Measurements from ENCODE around the gene CAND1. TPM values are rescaled to one million over a fixed set of nuclear protein-coding genes. Genes with fewer than 3 reads are reported as not detected.

CAND1 gene
- total and polyA plus RNA-seq, 12 donors, result 13.3 to 165 (median 84.4) TPM

DNA sequence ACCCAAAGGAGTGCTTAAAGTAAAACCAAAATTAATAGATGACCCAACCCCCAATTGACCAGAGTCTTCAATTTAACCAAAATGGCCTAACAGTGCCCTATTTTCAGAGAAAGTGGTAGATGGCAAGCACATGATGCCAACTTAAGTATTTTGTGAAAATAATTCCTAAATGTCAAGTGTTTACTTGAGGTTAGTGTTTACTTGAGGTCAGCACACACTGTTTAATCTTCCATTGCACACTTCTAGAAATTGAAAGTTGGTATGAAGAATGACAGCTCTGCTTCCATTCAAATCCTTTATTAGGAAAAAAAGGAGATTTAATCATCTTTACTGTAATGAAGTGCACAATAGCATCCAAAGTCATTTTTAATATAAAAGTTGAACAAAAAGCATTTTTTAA lies 25.9 kb upstream of the CAND1 start:
- Histone ChIP-seq H3K27me3 (no peaks in the 10 kb centered on the region), H3K4me1 (replicated peaks in 1 of 2) (no peaks in the 10 kb centered on the region), H3K27ac (no peak overlapping the region), H3K9me3 (replicated peaks in 1 of 3) (no peaks in the 10 kb centered on the region), H3K4me3 (no peak overlapping the region), H3K36me3 (replicated peaks in 1 of 2) (no peaks in the 10 kb centered on the region)
- no peak for DNase-seq
- intact Hi-C loops (cut with DNase I), result no loop called here
- TF ChIP-seq POLR2A (IDR thresholded peaks at IDR 0.05), result no peak
- TF ChIP-seq, protein P1, sequence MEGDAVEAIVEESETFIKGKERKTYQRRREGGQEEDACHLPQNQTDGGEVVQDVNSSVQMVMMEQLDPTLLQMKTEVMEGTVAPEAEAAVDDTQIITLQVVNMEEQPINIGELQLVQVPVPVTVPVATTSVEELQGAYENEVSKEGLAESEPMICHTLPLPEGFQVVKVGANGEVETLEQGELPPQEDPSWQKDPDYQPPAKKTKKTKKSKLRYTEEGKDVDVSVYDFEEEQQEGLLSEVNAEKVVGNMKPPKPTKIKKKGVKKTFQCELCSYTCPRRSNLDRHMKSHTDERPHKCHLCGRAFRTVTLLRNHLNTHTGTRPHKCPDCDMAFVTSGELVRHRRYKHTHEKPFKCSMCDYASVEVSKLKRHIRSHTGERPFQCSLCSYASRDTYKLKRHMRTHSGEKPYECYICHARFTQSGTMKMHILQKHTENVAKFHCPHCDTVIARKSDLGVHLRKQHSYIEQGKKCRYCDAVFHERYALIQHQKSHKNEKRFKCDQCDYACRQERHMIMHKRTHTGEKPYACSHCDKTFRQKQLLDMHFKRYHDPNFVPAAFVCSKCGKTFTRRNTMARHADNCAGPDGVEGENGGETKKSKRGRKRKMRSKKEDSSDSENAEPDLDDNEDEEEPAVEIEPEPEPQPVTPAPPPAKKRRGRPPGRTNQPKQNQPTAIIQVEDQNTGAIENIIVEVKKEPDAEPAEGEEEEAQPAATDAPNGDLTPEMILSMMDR (IDR thresholded peaks at IDR 0.05), result no peak

DNA sequence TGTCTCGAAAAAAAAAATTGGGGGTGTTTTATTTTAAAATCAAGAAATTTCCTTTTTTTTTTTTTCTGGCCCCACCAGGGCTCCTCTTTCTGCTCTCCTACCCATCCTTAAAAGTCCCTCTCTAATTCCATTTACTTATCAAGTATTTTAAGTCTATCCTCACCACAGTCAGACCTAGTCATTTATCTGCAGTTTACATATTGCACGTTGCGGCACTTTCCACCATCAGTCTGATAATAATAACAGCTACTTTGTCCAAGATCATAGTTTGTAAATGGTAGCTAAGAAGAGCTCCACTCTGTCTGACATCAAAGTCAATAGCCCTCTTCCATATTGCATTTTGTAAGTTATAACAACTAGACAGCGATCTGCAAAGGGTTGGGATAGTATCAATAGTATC lies 23.6 kb upstream of the CAND1 start:
- Histone ChIP-seq H3K27me3 (no peaks in the 10 kb centered on the region), H3K36me3 (replicated peaks in 1 of 2) (no peaks in the 10 kb centered on the region), H3K4me3 (no peak overlapping the region), H3K4me1 (replicated peaks in 1 of 2) (no peaks in the 10 kb centered on the region), H3K27ac (no peak overlapping the region), H3K9me3 (replicated peaks in 1 of 3) (no peaks in the 10 kb centered on the region)
- intact Hi-C loops (cut with DNase I), result no loop called here
- 79 to 87% (median 84%) methylated on average over 4 of the region's 4 CpGs for WGBS, 4 donors
- TF ChIP-seq, protein P1 (IDR thresholded peaks at IDR 0.05), result no peak
- TF ChIP-seq POLR2A (IDR thresholded peaks at IDR 0.05), result no peak
- DNase-seq, result no peak

DNA sequence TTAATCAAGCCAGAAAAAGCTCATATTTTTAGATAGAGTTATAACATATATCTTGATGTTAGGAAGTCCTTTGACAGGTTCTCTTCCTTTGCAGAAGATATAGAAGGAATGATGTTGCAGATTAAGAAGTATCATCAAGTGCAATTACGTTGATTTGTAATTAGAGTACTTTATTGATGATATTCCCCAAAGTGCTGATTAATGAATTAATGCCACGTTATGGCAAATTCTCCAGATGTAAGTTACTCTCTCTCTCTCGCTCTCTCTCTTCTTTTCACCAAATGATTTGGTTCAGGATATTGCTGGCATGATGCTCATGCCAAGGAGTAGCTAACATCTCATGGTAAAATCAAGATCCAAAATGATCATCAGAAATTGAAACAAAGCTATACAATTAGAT lies 18.1 kb upstream of the CAND1 start:
- DNase-seq, result no peak
- intact Hi-C loops (cut with DNase I), result no loop called here
- H3K4me1 ChIP-seq (replicated peaks in 1 of 2), result no peaks in the 10 kb centered on the region
- WGBS, 4 donors, result 69 to 86% (median 75%) methylated on average over 3 of the region's 3 CpGs
- no peak overlapping the region for H3K27ac ChIP-seq
- no peaks in the 10 kb centered on the region for H3K36me3 ChIP-seq (replicated peaks in 1 of 2)
- no peaks in the 10 kb centered on the region for H3K27me3 ChIP-seq
- no peak for TF ChIP-seq POLR2A (IDR thresholded peaks at IDR 0.05)
- TF ChIP-seq, protein P1 (IDR thresholded peaks at IDR 0.05), result no peak
- H3K9me3 ChIP-seq (replicated peaks in 1 of 3), result no peaks in the 10 kb centered on the region
- no peak overlapping the region for H3K4me3 ChIP-seq

DNA sequence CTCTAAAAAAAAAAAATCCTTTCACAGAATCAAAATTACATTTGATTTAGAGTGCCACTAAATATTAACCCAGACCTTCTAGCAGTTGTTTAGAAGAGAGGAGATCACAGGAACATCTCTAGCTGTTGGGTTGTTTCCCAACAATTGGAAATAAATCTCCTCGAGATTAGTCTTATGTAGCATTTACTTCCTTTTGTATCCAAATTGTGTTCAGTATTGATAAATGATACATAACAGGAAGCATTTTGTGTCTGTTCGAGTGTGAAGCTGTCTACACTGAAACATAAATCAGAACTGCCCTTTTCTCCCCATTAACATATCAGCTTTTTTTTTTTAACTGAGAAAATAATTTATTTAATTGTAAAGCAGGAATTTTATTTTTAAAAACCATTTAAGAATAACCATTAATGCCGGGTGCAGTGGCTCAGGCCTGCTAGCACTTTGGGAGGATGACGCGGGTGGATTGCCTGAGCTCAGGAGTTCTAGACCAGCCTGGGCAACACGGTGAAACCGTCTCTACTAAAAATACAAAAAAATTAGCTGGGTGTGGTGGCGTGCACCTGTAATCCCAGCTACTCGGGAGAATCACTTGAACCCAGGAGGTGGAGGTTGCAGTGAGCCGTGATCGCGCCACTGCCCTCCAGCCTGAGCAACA lies 14.7 kb upstream of the CAND1 start:
- no peaks in the 10 kb centered on the region for H3K36me3 ChIP-seq (replicated peaks in 1 of 2)
- 81 to 87% (median 85%) methylated on average over 12 of the region's 12 CpGs for WGBS, 4 donors
- no peaks in the 10 kb centered on the region for H3K4me1 ChIP-seq (replicated peaks in 1 of 2)
- no peak overlapping the region for H3K4me3 ChIP-seq
- intact Hi-C loops (cut with DNase I), result no loop called here
- H3K27me3 ChIP-seq, result no peaks in the 10 kb centered on the region
- no peak overlapping the region for H3K27ac ChIP-seq
- H3K9me3 ChIP-seq (replicated peaks in 1 of 3), result no peaks in the 10 kb centered on the region
- DNase-seq, result no peak
- TF ChIP-seq POLR2A (IDR thresholded peaks at IDR 0.05), result no peak
- TF ChIP-seq, protein P1 (IDR thresholded peaks at IDR 0.05), result no peak
